H1 (cell line): ENCODE results near the gene GNAS. TPM values are rescaled to one million over a fixed set of nuclear protein-coding genes. Genes with fewer than 3 reads are reported as not detected.

ENCODE experiments used
- CHD7 ChIP-seq: fragments of 300-600 bp; sonication (generic); IDR thresholded peaks from 2 replicates; pipeline ENCODE4 v1.7.1; 2012; ENCODE audit warnings: low read length, moderate library complexity, mild to moderate bottlenecking, inconsistent platforms; ENCODE audit not compliant: insufficient replicate concordance
- RAD21 ChIP-seq, 2 experiments: IDR thresholded peaks in 1 of 2; conservative IDR thresholded peaks in 1 of 2; 2 replicates each; pipeline ENCODE4 v1.6.1; 2011; ENCODE audit warnings: low read depth in 2 of 2, low read length in 2 of 2, improper control_type of control experiment in 1 of 2, inconsistent platforms in 1 of 2, mild to moderate bottlenecking in 1 of 2, moderate library complexity in 1 of 2
- SP4 ChIP-seq: IDR thresholded peaks from 2 replicates; pipeline ENCODE4 v1.6.1; 2012; ENCODE audit warnings: low read length, inconsistent platforms
- TCF12 ChIP-seq: IDR thresholded peaks from 2 replicates; pipeline ENCODE4 v1.6.1; 2011; ENCODE audit warnings: low read depth, mild to moderate bottlenecking, low read length
- polyA plus RNA-seq, 7 experiments: library from polyadenylated mRNA; depleted of rRNA in 3 of 7; stranded (reverse) in 5 of 7; unstranded in 2 of 7; fragments of >200 nt in 5 of 7; fragments of 200-250 nt in 2 of 7; gene quantifications; 1 replicate in 5 of 7; 2 replicates in 1 of 7; 4 replicates in 1 of 7; pipeline versions ENCODE4 v1.2.1 to v1.2.3, GENCODE V29; 2011 to 2013; ENCODE audit warnings: missing spikeins in 2 of 7, mixed read lengths in 2 of 7
- total RNA-seq: library from RNA; stranded (reverse); fragmentation: NEBNext Ultra II Directional; extraction: Animal tissue kit (Norgen Biotek cat#: 25700); gene quantifications from 2 replicates; pipeline ENCODE4 v1.2.1, GENCODE V29; 2021

Gene GNAS
- total and polyA plus RNA-seq, 2 of the 8 experiments (the other 6 are each of a cell fraction or from before 2014, with no cell fraction given) = 989 to 1,613 TPM

- no peak for TF ChIP-seq CHD7
- TF ChIP-seq RAD21 (IDR thresholded peaks at IDR 0.05 in 1 of 2, conservative IDR thresholded peaks at IDR 0.05 in 1 of 2; ENCODE audit: low read depth in 2 of 2, low read length in 2 of 2) = no peak
- TF ChIP-seq SP4 = no peak
- no peak for TF ChIP-seq TCF12
These were observed 30.2 kb downstream of the GNAS start (continued) for GRCh38 chr20:58882704-58883089.
